Neural cell (in vitro differentiated cells): ENCODE data around the gene C3.

ENCODE experiments used
- EZH2 ChIP-seq: fragments of 200-600, 300-800 bp; shearing (Covaris generic), sonication (generic); IDR thresholded peaks from 2 replicates; pipeline ENCODE4 v1.6.1; 2014; ENCODE audit warnings: antibody characterized with exemption, low read length, borderline replicate concordance, mild to moderate bottlenecking; ENCODE audit not compliant: insufficient read depth, poor library complexity, severe bottlenecking
- SMC3 ChIP-seq: fragments of 450-650 bp; conservative IDR thresholded peaks from 2 replicates; pipeline ENCODE4 v1.6.1; 2014; ENCODE audit warnings: antibody characterized with exemption, mild to moderate bottlenecking, moderate library complexity; ENCODE audit not compliant: poor library complexity
- TF ChIP-seq, protein P1 (sequence below): fragments of 450-650 bp; IDR thresholded peaks from 2 replicates; pipeline ENCODE4 v1.5.1; 2014; ENCODE audit warnings: antibody characterized with exemption, mild to moderate bottlenecking, moderate library complexity; ENCODE audit not compliant: poor library complexity, severe bottlenecking

DNA sequence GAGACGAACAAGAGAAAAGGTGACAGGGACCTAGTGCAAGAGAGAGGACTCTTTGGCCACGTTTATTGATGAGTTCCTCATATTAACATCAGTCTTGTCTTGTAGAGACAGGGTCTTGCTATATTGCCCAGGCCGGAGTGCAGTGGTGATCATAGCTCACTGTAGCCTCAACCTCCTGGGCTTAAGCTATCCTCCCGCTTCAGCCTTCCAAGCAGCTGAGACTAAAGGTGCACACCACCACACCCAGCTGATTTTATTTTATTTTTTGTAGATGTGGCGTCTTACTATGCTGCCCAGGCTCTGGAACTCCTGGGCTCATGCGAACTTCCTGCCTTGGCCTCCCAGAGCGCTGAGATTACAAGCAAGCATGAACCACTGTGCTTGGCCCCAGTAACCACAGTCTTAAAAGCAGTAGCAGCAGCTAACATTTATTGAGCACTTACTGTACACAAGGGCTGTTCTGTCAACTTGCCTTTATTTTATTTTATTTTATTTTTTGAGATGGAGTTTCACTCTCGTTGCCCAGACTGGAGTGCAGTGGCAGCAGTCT is 47.9 kb upstream of the C3 start:
- TF ChIP-seq, protein P1, sequence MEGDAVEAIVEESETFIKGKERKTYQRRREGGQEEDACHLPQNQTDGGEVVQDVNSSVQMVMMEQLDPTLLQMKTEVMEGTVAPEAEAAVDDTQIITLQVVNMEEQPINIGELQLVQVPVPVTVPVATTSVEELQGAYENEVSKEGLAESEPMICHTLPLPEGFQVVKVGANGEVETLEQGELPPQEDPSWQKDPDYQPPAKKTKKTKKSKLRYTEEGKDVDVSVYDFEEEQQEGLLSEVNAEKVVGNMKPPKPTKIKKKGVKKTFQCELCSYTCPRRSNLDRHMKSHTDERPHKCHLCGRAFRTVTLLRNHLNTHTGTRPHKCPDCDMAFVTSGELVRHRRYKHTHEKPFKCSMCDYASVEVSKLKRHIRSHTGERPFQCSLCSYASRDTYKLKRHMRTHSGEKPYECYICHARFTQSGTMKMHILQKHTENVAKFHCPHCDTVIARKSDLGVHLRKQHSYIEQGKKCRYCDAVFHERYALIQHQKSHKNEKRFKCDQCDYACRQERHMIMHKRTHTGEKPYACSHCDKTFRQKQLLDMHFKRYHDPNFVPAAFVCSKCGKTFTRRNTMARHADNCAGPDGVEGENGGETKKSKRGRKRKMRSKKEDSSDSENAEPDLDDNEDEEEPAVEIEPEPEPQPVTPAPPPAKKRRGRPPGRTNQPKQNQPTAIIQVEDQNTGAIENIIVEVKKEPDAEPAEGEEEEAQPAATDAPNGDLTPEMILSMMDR, result no peak
- TF ChIP-seq SMC3 (no peak), EZH2 (no peak)
